A549 treated with ZK216348 at 1 μM for 4 hours (cell line): ENCODE results near the gene TGM3. TPM values are rescaled to one million over a fixed set of nuclear protein-coding genes. Genes with fewer than 3 reads are reported as not detected.

Experiments
- total RNA-seq: library from RNA; stranded (reverse); fragments of 200-300 nt; extraction: Qiagen RNA extraction; gene quantifications from 5 replicates; pipeline ENCODE4 v1.2.3, GENCODE V29; 2022; ENCODE audit warnings: low read depth

The TGM3 gene
- total RNA-seq = 0.07 to 0.22 TPM (median 0.08 TPM) in 3 of 5 replicates, not detected in the others

DNA sequence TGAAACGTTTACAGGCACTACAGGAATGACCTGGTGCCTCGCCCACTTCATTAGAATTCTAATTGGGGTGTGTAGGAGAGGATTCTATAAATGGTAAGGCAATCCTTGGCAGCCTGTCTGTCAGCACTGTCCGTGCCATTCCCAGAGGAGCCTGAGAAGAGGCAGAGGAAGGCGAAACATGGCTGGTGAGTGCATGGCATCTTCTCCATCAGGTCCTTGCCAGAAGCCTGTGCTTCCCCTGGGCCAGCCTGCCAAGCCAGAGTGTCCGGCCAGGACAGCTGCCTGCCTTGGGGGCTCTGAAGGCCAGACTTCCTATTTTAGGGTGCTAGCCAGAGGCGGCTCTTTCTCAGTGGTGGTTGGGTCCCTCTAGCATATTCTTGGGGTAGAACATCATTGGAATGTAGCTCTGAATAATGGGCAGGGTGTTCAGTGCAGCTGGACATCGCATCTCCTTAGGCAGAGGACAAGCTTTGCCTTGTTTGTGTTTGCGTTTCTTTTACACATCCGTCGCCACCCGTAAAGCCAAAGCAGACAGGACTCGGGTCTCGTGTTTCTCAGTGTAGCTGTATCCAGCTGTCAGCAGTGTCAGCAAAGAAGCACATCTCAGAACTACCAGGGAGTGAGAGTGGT lies at the start of gene TGM3:
Gene TGM3 (plus strand): TSS at position 116 of the 630 bp plus-strand sequence. CDS start 63 bp downstream, at position 179.

DNA sequence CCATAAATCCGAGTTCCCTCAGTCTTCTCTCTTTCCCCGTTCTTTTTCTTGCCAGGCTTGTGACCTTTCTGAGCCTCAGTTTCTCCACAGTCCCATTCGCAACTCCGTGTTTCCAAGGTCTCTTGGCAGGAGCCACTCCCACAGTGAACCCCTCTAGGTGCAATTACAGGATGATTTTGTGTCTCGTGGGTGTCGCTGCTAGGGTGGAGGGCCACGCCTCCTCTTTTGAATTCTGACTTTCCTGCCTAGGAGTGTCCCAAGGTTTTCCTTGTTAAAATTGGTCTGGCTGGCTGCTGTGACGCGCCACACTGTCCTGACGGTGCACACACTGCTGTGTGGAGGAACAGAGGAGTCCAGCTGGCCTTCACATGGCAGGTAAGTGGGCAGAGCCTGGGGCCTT lies 84.8 kb downstream of the TGM3 start, which contains the start of gene TGM6:
Gene TGM6 (plus strand): TSS at position 301 of the 400 bp plus-strand sequence. CDS start 68 bp downstream, at position 369.

Other genes with a start within 250 kb of the TGM3 start
- 10.2 to 14.1 TPM (median 12.6 TPM) in 5 replicates for gene STK35, start 194.2 kb upstream of the TGM3 start, total RNA-seq
- gene TGM6, start 84.9 kb downstream of the TGM3 start, total RNA-seq = not detected in 5 replicates
- 746 to 1,050 TPM (median 924 TPM) in 5 replicates for gene SNRPB, start 174.8 kb downstream of the TGM3 start, total RNA-seq
- gene ZNF343, start 212.9 kb downstream of the TGM3 start, total RNA-seq = 11.6 to 15.1 TPM (median 13.3 TPM) in 5 replicates
- not detected in 5 replicates for gene TMC2, start 240.6 kb downstream of the TGM3 start, total RNA-seq